Measurements from ENCODE around the gene AHSG.
A peak's percentile ranks its signal among the peaks of the same experiment; 100 is the strongest.

AHSG gene

GRCh38 chr3:186593862-186594261 is 19.0 kb upstream of the AHSG start:
- DNase-seq, result no peak

DNA sequence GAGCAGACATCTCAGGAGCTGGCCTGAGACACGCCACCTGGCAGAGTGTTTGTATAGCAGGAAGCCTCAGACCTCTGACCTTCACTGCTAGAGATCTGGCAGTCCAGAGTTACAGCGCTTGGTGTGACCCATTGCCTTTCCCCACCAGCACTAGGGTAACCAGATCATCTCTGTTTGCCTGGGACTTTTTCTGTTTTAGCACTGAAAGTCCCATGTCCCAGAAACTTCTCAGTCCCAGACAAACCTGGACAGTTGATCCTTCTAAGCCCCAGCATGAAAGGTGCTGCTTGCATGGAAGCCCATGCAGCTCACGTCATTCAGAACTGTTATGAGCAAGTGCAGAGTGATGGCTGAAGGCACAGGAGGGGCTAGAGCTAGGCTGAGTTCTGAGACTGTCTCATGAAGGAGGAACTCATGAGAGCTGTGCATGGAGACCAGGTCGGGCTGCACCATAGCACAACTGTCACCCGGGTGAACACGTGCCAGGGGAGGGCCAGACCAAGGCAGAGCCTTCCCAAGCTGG is 18.2 kb upstream of the AHSG start:
- no peak for DNase-seq

DNA sequence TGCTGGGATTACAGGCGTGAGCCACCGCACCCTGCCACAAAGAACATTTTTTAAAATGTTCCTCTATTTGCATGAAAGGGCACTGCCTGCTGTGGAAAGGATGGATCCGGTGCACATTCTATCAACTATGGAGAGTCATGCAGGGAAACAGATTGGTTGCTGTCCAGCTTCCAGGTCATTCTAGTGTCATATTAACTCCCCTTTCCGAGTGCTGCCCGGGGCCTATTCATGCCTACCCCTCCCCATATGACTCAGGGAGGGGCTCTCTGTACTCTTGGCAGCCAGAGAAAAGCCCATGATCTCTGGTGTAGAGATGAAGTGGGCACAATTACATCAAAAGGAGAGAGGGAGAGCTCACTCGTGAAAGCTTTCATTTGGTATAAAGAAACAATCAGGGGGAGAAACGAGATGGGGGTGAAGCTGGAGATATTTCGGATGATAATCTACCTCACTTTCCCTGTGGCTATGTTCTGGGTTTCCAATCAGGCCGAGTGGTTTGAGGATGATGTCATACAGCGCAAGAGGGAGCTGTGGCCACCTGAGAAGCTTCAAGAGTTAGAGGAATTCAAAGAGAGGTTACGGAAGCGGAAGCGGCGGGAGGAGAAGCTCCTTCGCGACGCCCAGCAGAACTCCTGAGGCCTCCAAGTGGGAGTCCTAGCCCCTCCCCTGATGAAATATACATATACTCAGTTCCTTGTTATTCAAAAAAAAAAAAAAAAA is 16.1 kb upstream of the AHSG start:
- no peak for DNase-seq

- no peak for DNase-seq
Measured at GRCh38 chr3:186598108-186598784, 14.6 kb upstream of the AHSG start.

DNA sequence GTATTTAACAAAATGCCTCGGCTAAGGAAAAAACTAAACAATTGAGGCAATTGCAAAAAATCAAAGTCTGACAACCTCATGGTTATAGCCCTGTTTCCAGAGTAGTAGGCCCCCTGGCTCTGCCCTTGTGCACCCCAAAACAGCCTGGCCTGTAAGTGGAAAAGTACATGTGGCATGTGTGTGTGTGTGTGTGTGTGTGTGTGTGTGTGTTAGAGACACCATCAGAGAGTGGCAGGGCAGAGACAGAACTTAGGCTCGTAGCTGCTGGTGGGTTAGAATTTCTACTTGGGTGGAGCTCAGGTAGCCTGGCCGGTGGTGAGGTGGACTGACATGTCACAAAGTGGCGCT is 14.1 kb upstream of the AHSG start:
- DNase-seq, result no peak

DNA sequence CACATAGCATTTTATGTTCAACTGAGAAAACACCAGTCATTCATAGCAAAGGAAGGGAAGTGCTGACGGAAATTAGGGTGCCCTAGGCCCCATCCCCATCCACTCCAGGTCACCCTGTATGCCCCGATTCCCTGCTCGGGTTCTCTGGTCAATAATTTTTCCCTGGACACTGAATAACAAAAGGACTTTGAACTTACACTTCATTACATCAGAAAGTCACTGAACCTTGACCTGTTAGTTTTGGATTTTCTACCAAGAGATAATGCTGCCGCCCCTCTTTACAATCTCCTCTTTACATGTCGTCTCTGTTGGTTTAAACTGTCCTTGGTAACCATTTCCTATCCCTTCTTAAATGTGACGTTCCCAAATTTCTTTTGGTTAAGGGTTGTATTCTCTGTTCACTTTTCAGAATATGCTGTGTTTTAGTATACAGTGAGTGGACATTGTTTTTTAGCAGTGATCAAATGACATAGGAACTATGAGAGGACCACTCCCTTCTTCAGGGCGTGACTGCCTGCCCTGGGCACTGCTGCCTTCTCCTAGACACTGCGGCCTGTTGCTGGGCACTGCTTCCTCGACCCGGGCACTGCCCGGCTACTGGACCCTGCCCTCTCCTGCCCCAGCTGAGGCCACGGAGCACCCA is 13.6 kb upstream of the AHSG start:
- DNase-seq, result no peak

GRCh38 chr3:186599785-186600166 is 13.1 kb upstream of the AHSG start:
- no peak for DNase-seq

- DNase-seq, result no peak
Measured at GRCh38 chr3:186600896-186601295, 12.0 kb upstream of the AHSG start.

DNA sequence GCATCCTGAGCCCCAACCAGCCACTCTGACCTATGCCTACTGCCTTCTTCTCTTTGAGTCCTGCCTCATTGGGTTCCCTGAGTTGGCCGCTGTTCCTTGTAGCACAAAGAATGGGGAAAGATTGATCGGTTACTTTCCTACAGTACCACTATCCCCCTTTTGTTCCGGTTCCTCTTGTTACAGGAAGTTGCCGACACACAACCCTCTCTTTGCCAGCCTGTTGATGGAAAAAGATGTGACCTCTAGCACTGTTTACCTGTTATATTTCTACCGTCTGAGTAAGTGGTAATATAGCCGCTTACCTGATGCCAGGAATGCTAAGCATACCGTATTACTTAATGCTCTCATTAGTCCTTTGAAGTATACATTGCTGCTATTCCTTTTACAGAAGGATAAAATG is 9.7 kb upstream of the AHSG start:
- no peak for DNase-seq

DNA sequence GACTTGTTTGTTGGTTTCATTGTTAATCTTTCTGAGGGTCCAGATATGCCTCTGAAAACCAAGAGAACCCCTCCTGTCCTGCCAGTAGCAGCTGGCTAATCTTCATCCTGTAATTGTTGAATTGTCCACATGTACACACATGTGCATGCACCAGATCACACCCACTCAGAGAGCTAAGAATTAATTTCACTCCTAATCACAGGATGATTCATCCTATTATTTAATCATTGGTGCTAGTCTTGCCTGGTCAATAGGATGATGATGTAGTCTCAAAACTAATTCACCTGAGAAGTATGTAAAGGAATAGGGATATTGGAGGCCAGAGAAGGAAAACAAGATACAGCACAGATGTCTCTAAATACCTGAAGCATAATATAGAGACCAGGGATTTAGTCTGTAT is 7.8 kb upstream of the AHSG start:
- no peak for DNase-seq

GRCh38 chr3:186605561-186606545 is 7.0 kb upstream of the AHSG start:
- no peak for DNase-seq

DNA sequence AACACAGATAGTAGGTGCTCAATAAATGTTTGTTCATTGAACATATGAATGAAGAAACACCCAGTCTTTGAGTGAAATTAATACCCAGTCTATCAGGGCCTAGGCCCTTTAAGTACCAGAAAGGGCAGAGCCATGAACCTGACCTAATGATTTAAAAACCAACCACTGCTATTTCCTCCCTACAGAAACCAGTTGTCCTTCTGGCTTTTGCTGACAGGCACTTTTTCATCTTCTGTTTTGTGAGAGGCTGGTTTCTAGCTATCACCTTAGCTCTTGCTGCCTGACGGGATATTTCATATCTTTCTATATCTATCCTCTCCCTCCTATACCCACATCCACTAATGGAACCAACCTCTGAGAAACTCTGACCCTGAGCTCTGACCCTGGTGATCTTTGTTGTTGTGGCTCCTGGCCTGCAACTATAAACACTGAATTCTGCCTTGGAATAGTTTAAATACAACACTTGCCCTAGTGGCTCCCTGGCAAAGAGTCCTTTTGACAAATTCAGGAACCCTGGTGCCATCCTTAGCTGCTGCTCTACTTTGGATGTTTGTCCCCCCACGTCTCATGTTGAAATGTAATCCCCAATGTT is 4.1 kb upstream of the AHSG start:
- DNase-seq, result no peak

DNA sequence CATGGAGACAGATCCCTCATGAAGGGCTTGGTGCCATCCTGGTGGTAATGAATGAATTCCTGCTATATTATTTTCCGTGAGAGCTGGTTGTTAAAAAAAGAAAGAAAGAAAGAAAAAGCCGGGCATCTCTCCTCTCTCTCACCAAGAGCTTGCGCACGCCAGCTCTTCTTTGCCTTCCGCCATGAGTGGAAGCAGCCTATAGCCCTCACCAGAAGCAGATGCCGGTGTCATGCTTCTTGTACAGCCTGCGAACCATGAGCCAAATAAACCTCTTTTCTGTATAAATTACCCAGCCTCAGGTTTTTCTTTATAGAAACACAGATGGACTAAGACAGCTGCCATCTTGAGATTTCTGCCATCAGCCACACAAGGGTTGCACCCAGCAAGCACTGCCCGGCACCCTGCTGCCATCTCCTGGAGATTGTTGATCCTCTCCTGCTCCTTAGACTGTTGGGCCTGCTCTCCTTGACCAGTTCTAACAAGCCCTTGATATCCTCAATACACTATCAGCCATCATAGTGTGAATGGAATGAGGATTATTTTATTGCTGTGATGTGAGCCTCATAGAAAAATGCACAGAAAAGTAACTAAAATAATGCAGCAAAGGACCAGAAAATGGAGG is 3.5 kb upstream of the AHSG start:
- DNase-seq, result no peak

DNA sequence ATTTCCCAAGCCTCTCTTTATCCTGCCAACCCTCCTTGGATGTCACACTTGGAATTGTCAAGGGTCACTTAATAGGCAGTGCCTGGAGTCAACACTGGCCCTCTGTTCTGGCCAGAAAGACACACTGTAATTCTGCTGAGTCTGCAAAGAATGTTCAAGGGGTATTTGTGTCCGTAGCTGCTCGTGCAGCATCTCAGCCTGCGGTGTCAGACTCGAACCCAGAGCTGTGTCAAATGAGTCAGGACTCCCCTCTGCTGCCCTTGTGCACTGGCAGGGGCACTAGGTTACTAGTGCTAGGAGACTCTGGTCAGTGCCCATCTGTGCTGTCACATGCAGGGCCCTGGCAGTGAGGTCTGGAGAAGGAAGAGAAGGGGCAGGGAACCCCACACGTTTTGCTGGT is 795 bp upstream of the AHSG start:
- no peak for DNase-seq

DNA sequence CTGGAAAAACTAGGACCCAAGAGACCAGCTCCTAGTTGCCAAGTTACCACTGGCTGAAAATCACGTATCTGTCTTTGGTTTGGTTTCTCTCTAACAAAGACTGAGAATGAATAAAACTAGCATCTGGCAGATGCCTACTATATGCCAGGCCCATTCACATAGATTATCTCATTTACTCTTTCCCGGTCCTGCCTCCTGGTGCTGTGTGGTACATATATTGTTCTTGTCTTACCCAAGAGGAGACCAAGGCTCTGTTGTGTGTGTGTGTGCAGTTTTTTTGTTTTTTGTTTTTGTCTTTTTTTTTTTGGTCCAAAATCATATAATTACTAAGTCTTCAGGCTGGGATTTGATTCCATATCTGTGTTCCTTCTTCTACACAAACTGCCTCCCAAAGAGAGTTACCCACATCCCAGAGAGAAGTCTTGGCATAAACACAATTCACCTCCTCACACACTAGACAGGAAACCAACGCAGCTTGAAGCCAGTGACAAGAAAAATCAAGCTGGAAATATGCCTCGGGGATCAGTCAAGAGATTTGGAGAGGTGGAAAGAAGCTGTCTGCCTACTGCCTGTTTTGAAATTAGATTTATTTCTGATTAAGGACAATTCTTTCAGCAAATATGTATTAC is 891 bp downstream of the AHSG start:
- DNase-seq, result no peak

- DNase-seq, result no peak
Measured at GRCh38 chr3:186614266-186614596, 1.4 kb downstream of the AHSG start.

GRCh38 chr3:186614597-186615483 is 2.0 kb downstream of the AHSG start:
- peak; percentile 73 to 82 for DNase-seq

- DNase-seq, result no peak
Measured at GRCh38 chr3:186616299-186616617, 3.4 kb downstream of the AHSG start.

- DNase-seq, result peak; percentile 83 to 85
Measured at GRCh38 chr3:186617036-186617946, 4.4 kb downstream of the AHSG start.

All from CD4-positive, alpha-beta T cell treated with Interleukin-1 beta for 1 hour (primary cell).